Coronary artery (tissue), 2 donors: ENCODE data around the gene CNN1.

ENCODE experiments used
- DNase-seq: peaks from one replicate; pipeline ENCODE4 v3.0.0-alpha.2; 2017; ENCODE audit warnings: low spot score
- H3K27ac ChIP-seq, 2 donors: fragments of 200-600 bp; sonication (generic); one replicate each; pipeline ENCODE4 v1.5.1; 2016 to 2019
- H3K4me3 ChIP-seq: fragments of 200-600 bp; sonication (generic); 2 replicates; pipeline ENCODE4 v1.5.1; 2016; ENCODE audit warnings: mild to moderate bottlenecking, moderate library complexity
- CTCF ChIP-seq: fragments of 200-600 bp; sonication (generic); IDR thresholded peaks from one replicate; pipeline ENCODE4 v1.5.1; 2019; ENCODE audit warnings: antibody characterized with exemption

The CNN1 gene

GRCh38 chr19:11499220-11499726 lies 39.4 kb upstream of the CNN1 start:
- no peak overlapping the region for H3K4me3 ChIP-seq
- DNase-seq = no peak
- no peak overlapping the region for H3K27ac ChIP-seq
- no peak for TF ChIP-seq CTCF

- Histone ChIP-seq H3K27ac (no peak overlapping the region), H3K4me3 (no peak overlapping the region)
- no peak for TF ChIP-seq CTCF
- no peak for DNase-seq
Measured at GRCh38 chr19:11499890-11500420, 38.7 kb upstream of the CNN1 start.

GRCh38 chr19:11504502-11505031 lies 34.1 kb upstream of the CNN1 start:
- H3K27ac ChIP-seq = peak overlapping the region; percentile 94 to 95
- TF ChIP-seq CTCF = no peak
- no peak for DNase-seq
- peak overlapping the region; percentile 78 for H3K4me3 ChIP-seq

- TF ChIP-seq CTCF = no peak
- peak; percentile 98 for DNase-seq
- H3K27ac ChIP-seq = peak overlapping the region; percentile 94 to 95
- peak overlapping the region; percentile 78 for H3K4me3 ChIP-seq
Measured at GRCh38 chr19:11505032-11505503, 33.6 kb upstream of the CNN1 start.

- DNase-seq = peak; percentile 94
- TF ChIP-seq CTCF = no peak
- peak within 1 kb of the TSS; percentile 78 for H3K4me3 ChIP-seq
- H3K27ac ChIP-seq = peak within 1 kb of the TSS; percentile 94 to 95
Measured at GRCh38 chr19:11505504-11506100, 33.0 kb upstream of the CNN1 start, which contains the start of gene ZNF653. ZNF653 (minus strand) TSS chr19:11505839; CDS start chr19:11505786, 53 bp downstream.

GRCh38 chr19:11506101-11506555 lies 32.5 kb upstream of the CNN1 start:
- TF ChIP-seq CTCF = no peak
- Histone ChIP-seq H3K4me3 (peak overlapping the region; percentile 78), H3K27ac (peak overlapping the region; percentile 94 to 95)
- DNase-seq = no peak

GRCh38 chr19:11506967-11507366 lies 31.7 kb upstream of the CNN1 start:
- no peak for DNase-seq

More at GRCh38 chr19:11506967-11507366, 31.7 kb upstream of the CNN1 start:
- H3K27ac ChIP-seq = no peak overlapping the region
- TF ChIP-seq CTCF = no peak
- H3K4me3 ChIP-seq = no peak overlapping the region
